HG03558 (cell line): ENCODE data around the gene PGGHG.

ENCODE experiments used
- ATAC-seq: cut with Tn5 transposase; IDR thresholded peaks from one replicate; pipeline ENCODE4 v1.9.1; 2021; ENCODE audit warnings: moderate number of reproducible peaks; ENCODE audit not compliant: unreplicated experiment; ENCODE audit errors: extremely low read depth

PGGHG gene

DNA sequence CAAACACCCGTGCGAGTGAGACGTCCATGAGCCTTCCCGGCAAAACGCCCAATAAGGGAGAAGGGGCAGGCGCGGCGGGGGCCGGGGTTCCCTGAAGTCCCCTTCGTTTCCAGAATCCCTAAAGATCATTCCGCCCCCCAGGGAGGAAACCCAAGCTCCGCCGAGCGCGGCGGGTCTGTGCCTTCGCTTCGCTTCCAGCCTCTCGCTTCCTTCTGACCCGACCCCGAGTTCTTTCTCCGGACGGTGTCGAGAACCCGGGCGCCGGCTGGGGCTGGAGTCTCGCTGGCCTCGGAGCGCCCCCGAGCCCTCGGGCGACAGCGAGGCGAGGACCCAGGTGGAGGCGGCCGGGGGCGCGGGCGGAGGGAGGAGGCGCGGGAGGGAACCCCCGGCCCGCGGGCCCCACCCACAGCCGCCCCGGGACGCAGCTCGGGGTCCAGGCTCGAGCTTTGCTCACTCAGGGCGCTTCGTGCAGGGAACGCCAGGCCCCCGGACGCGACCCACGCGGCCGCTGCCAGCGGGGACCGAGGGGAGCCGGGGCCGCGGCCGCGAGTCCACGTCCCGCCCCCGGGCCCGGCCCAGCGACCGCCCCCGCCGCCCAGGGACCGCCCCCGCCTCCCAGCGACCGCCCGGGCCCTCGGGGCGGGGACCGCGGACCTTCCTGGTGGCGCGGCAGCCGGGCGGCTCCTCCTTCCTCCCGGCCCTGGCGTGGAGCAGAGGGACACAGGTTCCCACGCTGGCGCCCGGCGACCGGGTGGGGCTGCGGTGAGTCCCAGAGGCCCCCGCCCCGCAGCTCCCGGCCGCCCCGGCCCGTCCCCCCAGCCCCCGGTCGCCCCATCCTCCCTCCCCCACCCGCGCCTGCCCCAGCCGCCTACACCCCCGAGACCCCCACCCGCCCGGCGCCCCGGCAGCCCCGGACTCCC, at the start of gene PGGHG:
PGGHG (plus strand) TSS at position 649 of the 920 bp plus-strand sequence. CDS start 691 bp downstream, outside the sequence.
- ATAC-seq: no peak

DNA sequence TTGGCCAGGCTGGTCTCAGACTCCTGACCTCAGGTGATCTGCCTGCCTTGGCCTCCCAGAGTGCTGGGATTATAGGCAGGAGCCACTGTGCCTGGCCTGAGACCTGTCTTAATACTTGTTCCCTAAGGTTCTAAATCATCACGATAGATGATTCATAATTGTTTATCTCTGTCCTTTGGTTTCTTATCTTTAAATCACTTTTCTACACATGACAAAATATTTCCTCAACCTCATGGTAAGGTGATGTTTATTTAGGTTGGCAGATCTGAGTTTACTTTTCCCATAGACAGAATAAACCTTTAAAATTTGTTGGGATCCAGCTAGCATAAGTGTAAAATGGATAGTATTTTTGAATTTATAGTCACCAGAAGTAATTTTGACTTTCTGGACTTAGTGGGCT, 48.6 kb upstream of the PGGHG start:
- ATAC-seq: no peak

DNA sequence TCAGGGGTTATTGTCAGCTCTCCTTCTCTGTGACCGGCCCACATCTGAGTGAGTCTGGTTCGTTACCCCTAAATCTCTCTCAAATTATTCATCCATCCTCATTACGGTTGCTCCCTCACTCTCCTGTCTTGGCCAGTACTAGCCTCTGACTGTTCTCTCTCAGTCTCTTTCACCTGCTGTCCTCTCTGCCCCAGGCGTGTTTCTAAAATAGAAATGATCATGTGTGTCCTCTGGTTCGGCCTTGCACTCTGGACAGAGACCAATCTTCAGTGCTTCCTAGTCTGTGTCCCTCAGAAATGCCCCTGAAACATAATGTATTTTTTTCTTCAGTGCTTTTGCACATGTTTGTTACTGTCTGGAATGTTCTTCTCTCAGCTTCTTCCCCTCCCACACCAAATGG, 47.3 kb upstream of the PGGHG start:
- ATAC-seq: no peak

DNA sequence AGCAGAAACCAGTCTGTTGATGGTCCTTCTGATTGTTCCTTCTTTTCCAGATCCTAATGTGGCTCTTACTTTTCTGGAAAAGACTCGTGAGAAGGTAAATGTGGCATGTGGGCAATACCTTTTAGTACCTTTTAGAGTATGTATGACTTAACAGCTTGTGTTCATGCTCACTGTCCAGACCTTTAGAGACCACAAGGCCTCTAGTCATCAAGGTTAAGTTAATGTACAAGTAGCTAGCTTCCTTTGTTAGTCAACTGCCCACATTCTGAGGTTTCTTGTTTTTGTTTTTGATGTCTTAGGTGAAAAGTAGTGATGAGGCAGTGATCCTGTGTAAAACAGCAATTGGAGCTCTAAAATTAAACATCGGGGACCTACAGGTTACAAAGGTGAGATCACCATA, 44.5 kb upstream of the PGGHG start:
- ATAC-seq: no peak

DNA sequence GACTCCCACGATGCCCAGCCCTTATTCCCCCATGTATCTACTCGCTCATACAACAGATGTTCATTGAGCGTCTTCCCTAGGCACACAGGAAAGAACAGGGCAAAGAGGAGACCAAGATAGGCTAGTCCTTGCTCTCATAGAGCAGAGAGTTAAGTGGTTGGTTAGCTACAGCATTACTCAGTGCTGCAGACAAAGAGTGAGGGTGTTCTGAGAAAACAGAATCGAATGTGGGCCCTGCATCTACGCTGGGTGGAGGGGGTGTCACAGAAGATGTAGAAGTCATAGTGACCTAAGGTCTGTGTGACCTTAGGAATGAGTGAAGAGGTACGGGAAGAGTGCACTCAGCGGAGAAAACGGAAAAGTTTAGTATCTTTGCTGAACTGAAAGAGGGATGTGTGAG, 39.9 kb upstream of the PGGHG start:
- ATAC-seq: no peak

DNA sequence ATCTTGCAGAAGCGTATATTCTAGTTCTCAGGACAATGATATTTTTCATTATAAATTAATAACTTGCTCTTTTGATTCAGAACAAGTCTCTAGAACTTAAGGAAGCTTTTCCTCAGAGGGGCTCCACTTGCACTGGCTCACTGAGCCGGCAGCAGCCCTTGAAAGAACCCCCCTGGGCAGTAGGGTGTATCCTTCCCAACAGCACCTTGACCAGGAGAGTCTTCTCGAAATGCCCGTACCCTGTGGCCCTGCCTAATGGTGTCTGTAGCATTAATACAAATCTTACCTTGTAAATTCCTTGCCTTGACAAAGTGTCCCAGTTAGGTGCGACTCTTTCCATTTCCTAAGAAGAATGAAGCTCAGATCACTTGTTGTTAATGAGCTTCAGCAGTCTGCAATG, 38.7 kb upstream of the PGGHG start:
- no peak for ATAC-seq

DNA sequence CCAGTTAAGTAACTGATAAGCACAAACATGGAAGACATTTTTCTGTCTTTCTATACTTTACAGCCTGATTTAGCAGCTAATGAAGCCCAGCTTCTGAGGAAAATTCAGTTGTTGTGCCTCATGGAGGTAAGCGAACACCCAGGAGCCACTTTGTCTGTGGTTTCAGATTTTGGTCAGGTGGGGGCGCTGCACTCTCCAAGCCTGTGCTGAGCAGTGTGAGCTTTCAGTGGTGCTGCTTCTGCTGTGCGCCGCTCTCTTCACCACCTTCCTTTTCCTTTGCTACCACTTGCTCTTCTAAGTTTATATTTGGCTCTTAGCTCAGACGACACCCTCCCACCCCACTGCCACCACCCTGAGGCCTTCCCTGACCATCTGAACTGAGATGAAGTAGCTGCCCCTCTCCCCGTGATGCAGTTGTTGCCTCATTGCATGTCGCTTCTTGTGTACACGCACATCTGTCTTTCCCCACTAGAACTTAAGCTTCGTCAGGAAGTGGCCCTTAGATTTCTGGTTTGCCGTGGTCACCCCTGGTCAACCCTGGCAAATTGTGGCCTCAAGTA, 38.1 kb upstream of the PGGHG start:
- ATAC-seq: no peak

DNA sequence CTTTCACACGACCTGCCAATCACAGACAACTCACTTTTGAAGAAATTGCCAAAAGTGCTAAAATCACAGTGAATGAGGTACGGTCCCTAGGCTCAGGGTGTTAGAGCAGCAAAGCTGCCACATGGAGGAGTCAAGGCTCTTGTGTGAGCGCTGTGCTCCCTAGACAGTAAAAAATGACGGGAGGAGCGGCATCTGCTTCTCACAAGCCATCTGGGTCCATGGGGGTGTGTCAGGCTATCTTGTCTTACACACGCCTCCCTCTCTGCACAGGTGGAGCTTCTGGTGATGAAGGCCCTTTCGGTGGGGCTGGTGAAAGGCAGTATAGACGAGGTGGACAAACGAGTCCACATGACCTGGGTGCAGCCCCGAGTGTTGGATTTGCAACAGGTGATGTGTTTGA, 37.4 kb upstream of the PGGHG start:
- ATAC-seq: no peak

DNA sequence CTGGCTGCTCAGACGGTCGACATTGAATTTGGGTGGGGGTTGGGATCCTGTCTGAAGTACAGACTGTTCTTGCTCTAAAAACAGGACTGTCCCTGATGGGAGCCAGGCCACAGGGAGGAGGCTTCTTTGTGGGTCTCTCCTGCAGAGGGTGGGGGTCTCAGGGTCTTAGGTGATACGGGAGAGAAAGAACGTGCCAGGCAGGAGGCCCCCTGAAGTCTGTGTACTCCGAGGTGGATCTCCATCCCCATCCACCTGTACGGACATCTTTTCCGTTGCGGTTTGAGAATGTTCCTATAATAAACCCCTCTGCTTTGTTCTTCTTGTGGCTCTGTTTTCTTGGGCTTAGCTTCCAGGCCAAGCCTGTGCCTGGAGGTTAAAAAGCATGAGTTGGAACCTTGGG, 36.3 kb upstream of the PGGHG start:
- no peak for ATAC-seq

DNA sequence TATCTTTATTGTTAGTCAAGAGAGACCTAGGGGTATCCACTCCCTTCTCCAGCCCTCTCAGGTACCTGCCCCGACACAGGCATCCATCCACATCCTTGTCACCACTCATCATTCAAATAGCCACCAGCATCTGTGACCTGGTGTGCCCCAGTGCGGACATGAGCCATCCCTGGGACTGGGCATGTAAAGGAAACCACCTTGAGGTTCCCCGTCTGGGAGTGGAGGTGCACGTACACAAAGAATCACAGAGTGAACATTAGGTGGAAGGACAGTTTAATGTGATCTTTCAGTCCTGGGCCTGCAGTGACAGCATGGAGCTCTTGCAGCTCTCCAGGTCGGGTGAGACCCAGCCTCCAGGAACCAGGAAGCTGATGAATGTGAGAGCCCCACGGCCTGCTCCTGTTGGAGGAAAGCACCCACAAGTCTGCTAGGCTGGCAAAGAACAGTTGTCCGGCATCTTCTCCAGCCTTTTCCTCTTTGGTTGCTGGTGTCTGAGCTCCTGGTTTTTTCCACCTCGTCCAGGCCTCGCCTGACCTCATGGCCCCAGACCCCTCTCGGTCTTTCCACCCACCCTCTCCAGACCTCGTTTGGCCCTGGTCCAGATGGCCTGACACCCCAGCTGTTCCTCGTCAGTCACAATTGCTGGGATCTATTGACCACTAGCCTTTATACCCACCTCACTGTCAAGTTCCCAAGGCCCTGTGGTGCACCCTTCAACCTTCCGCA, 35.6 kb upstream of the PGGHG start:
- no peak for ATAC-seq

DNA sequence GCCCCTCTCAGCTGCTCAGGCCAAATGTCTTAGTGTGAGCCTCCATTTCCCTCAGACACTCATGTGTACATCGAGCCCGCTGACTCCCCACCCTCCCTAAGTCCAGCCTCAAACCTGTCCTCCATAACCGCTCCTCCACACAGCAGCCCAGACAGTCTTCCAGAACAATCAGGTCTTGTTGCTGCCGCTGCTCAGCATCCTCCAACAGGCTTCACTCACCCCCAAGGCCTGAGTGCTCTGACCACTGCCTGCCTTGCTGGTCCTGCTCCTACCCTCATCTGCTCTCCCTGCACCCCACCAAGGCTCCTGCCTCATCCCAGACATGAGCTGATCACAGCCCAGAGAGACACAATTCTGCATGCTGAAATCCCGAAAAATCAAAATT, 35.0 kb upstream of the PGGHG start:
- no peak for ATAC-seq

DNA sequence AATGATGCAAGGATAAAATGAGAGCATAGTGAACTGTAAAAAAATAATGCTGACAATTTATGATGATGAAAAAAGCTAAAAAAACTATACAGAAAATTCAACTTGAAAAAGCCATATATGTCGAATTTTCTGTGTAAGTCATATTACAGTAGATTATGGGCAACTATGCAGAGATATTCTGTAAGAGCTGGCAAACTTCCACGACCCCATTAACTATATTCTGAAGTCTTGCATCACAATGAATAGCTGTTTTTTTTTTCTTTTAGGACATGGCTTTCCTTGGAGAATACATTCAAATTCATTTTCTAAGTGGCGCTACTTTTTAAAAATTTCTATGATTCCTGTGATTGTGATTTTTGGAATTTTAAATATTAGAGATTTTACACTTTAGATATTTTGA, 33.8 kb upstream of the PGGHG start:
- ATAC-seq: no peak

DNA sequence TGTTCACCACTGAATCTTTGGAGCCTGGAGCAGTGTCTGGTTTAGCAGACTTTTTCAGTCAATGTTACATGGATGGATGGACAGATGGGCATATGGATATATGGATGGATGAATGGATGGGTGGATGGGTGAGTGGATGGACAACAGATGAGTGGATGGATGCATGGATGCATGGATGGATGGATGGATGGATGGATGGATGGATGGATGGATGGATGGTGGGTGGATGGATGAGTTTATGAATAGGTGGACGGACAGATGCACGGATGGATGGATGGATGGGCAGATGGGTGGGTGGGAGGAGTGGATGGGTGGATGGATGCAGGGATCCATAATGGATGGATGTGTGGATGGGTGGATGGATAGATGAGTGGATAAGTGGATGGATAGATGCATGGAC, 33.1 kb upstream of the PGGHG start:
- no peak for ATAC-seq

DNA sequence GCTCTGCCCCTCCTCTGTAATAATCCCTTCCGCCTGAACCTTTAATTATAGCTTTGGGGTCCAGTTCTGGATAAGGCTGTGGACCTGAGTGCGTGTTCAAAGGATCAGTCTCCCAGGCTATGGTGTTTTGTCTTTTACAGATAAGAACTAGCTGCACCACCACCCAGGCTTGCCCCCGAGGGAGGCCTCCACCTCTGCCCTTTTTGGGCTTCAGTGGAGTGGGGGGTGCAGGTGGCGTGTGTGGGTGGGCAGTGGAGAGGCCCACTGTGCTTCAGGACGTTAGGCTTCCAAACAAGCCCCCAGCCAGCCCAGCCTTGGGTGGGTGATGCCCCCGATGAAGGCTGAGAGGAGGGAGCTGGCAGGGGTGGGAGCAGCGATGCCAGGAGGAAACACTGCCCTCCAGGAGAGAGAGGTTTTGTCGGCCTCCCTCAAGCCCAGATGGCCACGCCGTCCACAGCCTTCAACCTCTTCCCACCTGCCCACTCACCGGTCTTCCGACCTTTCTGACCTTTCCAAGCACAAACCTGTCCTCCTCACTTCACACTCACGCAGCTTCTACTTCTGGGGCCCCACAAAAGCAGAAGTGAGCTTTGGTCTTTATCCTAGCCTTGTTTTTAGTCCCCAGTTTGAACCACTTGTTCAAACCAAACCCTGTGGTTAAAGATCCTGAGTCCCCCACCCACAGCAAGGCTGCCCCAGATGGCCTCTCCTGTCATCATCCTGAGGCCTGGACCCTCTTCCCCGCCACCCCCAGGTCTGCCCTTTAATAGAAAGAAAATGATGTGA, 31.8 kb upstream of the PGGHG start:
- ATAC-seq: no peak

DNA sequence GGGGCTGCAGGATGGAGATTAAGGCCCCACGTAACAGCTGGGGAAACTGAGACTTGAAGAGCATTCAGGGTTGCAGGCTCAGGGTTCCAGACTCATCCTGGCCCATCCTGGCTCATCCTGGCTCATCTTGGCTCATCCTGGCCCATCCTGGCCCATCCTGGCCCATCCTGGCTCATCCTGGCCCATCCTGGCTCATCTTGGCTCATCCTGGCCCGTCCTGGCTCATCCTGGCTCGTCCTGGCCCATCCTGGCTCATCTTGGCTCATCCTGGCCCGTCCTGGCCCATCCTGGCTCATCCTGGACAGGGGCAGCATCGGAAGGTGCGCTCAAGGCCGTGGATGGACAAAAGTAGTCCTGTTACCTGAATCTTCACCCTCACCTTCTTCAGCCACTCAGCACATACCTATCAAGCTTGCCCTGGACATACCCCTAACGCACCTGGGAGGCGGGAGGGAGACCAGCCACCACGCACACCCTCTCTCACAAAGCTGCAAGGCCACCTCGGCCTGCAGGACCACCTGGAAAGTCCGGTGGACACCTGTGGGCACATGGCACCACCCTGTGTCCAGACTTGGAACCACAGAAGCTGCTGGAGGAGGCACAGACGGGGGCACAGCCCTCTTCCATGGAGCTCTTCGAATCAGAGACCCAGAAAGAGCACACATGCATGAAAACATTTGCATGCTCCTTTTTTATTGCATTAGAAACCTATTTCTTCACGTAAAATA, 31.0 kb upstream of the PGGHG start:
- ATAC-seq: no peak

DNA sequence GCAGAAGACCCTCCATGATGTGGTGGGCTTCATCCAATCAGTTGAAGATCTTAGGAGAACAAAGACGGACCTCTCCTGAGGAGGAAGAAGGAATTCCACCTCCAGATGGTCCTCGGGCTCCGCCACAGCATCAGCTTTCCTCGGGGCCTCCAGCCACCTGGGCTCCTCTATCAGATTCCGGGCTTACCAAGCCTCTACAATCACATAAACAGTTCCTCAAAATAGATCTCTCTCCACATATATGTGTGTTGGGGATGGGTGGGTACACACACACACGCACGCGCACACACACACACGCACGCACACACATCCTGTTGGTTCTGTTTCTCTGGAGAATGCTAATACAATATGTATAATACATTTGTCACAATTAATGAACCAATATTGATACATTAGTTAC, 29.5 kb upstream of the PGGHG start:
- no peak for ATAC-seq

DNA sequence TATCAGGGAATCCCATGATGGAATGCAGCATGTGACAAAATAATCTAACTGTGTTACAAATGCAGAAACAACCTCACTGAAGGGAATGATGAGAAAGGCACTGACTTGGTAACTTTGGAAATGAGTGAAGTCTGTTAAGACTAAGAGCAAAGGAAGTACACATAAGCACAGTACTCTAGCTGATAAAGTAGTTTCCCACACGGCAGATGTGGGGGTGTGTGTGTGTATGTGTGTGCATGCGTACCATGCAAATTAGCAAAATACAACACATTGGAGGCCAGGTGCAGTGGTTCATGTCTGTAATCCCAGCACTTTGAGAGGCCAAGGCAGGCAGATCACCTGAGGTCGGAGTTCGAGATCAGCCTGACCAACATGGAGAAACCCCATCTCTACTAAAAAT, 27.3 kb upstream of the PGGHG start:
- ATAC-seq: no peak

DNA sequence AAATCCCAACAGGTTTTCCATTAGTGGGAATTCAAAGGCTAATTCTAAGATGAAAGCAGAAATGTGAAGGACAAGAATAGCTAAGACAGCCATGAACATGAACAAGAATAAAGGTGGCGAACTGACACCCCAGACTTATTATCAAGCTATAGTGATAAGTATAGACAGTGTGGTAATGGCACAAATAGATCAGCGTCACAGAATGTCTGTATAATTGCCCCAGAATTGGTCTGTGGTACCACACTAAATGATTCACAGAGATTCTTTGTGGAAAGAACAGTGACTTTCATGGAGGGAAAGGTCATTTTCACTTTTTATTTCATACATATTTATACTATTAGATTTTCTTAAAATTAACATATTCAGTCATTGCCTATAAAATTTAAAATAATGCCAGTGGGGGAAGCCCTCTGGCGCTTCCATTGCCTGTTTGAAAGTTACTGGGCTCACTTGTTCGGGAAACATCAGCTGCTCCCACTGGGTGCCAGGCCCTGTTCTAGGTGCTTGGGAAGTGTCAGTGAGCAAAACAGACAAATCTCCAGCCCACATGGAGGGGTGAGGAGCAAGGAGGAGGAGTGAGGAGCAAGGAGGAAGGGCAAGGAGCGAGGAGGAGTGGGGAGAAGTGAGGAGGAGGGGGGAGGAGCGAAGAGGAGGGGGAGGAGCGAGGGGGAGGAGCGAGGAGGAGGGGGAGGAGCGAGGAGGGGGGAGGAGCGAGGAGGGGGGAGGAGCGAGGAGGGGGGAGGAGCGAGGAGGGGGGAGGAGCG, 22.1 kb upstream of the PGGHG start:
- no peak for ATAC-seq

DNA sequence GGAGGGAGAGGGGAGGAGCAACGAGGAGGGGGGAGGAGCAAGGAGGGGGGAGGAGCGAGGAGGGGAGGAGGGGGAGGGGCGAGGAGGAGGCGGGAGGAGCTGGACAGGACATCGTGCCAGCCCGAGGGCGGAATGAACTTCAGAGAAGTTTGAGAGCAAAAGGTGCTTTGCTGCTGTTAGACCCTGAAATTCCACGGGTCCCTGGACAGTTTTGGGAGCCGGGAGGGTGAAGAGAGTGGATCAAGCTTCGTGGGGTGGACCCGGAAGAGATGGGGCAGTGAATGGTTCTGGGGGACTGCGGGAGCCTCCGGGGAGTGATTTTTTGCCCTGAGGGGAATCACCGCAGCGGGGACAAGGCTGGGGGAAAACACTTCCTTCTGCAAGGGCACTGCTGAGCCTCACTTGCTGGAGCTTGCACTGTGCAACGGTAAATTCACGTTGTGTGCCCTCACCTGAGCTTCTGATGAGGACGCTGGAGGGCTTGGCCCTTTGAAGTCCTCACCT, 21.4 kb upstream of the PGGHG start:
- no peak for ATAC-seq
